ENCODE measurements around the gene PER2.

Gene PER2

DNA sequence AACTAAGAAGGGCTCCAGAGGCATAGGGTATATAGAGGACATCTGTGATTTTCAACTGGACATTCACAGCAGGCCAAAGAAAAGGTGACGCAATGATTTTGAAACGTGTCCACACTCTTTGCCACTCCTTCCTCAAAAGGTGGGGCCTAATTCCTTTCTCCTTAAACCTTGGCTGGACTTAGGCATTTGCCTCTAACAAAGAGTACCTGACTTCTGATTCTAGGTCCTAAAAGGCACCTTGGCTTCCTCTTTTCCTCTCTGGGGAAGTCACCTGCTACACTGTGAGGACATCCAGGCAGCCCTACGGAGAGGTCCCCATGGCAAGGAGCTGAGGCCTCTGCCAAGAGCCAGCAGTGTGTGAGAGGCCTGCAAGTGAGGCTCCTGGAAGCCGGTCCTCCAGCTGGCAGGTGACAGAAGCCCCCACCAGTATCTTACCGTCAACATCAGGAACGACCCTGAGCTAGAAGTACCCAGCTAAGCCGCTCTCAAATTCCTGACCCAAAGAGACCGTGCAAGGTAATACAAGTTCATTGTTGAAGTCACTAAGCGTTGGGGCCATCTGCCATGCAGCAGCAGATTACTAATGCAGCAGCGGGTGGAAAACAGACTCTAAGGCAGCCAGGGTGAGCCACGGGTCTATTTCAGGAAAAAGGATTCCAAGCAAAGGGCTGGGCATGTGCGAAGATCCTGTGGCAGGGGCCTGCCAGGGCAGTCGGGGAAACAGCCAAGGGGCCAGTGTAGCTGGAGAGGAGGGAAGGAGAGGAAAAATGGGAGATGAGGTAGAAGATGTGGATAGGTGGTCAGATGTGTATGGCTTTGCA is 41.2 kb downstream of the PER2 start:
- H3K4me1 ChIP-seq (ENCODE audit: insufficient read depth, low read length): no peaks in the 10 kb centered on the region
- H3K36me3 ChIP-seq (ENCODE audit: insufficient read depth, low read length): peaks cover 8% of the 10 kb centered on the region; the same call in 1 of the 2 replicates
- H3K9ac ChIP-seq (ENCODE audit: low read depth, low read length): no peak overlapping the region
- no peaks in the 10 kb centered on the region for H3K9me3 ChIP-seq (ENCODE audit: control insufficient read depth, insufficient read depth, low read length)

DNA sequence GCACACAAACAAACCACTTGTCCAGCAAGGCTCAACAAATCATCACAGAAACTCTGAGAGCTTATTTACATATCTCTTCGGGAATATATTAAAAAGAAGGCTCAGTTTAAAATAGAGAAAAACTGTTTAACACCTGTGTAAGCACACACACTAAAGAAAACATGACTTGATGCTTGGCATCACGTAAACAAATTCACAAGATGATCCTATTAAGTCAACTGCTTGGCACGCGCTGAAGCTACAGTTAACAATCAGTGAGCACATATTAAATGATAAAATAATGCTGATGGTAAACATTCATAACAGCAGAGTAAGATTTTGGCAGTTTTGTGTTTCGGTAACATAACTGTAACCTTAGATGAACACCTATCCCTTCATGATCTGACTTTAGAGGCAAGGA is 44.3 kb downstream of the PER2 start:
- H3K4me1 ChIP-seq (ENCODE audit: insufficient read depth, low read length): no peaks in the 10 kb centered on the region
- peaks cover 8% of the 10 kb centered on the region; the same call in 1 of the 2 replicates for H3K36me3 ChIP-seq (ENCODE audit: insufficient read depth, low read length)
- H3K9me3 ChIP-seq (ENCODE audit: control insufficient read depth, insufficient read depth, low read length): no peaks in the 10 kb centered on the region
- H3K9ac ChIP-seq (ENCODE audit: low read depth, low read length): no peak overlapping the region

DNA sequence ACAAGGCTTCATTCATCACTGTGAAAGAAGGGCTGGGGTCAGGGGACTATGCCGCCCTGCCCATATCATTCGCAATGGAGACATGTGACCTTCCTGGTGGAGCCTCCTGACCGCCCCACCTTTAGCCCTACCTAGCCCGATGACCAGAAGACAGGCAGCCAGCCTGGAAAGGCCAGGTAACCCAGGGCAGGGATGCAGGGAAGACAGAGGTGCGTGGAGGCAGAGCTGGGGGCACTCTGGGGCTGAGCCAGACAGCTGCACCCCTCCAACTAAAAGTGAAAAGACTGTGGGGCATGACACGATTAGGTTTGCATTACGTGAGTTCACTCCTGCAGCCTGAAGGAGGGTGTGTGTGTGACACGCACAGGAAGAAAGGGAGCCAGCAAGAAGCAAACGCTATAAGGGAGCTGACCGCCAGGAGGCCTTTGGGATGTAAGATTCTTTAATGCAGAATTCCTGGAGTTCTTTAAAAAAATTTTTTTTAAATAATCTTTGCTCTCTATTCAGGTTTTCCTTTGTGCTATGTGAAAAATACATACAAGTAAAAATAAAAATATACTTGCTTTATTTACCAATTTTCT is 44.8 kb downstream of the PER2 start:
- peaks cover 8% of the 10 kb centered on the region; the same call in 1 of the 2 replicates for H3K36me3 ChIP-seq (ENCODE audit: insufficient read depth, low read length)
- no peak overlapping the region for H3K9ac ChIP-seq (ENCODE audit: low read depth, low read length)
- H3K4me1 ChIP-seq (ENCODE audit: insufficient read depth, low read length): no peaks in the 10 kb centered on the region
- H3K9me3 ChIP-seq (ENCODE audit: control insufficient read depth, insufficient read depth, low read length): peaks cover 3% of the 10 kb centered on the region; the same call in 1 of the 2 replicates

DNA sequence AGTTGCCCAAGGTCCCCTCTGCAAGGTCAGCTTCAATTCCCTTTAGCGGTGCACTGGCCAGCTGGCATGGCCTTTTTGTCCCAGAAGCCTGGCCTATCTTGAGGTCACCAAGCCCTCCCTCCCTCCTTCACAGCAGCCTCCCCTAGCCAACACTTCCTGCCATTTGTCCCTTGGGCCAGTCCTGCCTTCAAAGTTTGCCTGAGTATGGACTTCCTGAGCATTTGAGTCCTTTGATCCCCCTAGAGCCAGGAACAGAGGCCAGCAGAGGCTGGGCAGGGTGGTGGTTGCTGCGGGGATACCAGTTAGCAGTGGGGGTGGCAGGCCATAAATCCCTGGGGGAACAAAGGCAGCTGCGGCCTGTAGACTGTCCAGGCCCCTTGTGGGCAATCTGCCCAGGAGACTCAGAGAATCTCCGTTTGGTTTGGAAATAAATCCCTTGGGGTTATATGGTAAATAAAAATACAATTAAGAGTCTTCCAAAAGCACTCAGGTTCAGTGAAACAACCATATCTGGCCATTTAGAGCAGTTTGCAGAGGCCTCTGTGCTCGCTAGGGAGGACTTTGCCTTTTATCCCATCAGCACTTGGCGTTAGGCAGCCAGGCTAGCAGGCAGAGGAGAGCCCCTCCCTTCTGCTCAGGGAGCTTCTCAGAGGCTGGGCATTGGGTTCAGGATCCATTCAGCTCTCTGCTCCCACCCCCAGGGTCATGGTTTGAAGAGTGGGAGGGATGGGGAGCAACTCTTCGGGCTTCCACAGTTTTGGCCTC is 45.5 kb downstream of the PER2 start:
- Histone ChIP-seq H3K9ac (ENCODE audit: low read depth, low read length) (no peak overlapping the region), H3K4me1 (ENCODE audit: insufficient read depth, low read length) (no peaks in the 10 kb centered on the region), H3K36me3 (ENCODE audit: insufficient read depth, low read length) (peaks cover 8% of the 10 kb centered on the region; the same call in 1 of the 2 replicates), H3K9me3 (ENCODE audit: control insufficient read depth, insufficient read depth, low read length) (peaks cover 5% of the 10 kb centered on the region; the same call in 1 of the 2 replicates)

DNA sequence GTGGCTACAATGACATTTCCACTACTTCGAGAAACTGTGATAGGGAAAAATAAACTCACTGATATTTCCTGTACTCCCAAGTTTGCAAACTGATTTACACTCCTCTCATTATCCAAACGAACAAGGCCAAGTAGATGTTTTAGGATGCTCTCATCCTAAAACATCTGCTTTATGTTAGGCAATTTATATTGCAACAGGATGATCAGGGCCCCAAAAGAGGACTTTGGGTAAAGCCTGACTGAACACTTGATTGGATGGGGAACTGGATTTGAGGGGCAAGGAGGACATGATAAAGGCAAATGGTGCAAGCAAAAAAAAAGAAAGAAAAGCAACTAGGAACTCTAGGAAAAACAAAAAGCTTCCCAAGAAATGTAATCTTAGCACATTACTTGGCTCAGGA is 46.4 kb downstream of the PER2 start:
- H3K4me1 ChIP-seq (ENCODE audit: insufficient read depth, low read length): no peaks in the 10 kb centered on the region
- peaks cover 8% of the 10 kb centered on the region; the same call in 1 of the 2 replicates for H3K36me3 ChIP-seq (ENCODE audit: insufficient read depth, low read length)
- H3K9me3 ChIP-seq (ENCODE audit: control insufficient read depth, insufficient read depth, low read length): peaks cover 5% of the 10 kb centered on the region; the same call in 1 of the 2 replicates
- no peak overlapping the region for H3K9ac ChIP-seq (ENCODE audit: low read depth, low read length)

DNA sequence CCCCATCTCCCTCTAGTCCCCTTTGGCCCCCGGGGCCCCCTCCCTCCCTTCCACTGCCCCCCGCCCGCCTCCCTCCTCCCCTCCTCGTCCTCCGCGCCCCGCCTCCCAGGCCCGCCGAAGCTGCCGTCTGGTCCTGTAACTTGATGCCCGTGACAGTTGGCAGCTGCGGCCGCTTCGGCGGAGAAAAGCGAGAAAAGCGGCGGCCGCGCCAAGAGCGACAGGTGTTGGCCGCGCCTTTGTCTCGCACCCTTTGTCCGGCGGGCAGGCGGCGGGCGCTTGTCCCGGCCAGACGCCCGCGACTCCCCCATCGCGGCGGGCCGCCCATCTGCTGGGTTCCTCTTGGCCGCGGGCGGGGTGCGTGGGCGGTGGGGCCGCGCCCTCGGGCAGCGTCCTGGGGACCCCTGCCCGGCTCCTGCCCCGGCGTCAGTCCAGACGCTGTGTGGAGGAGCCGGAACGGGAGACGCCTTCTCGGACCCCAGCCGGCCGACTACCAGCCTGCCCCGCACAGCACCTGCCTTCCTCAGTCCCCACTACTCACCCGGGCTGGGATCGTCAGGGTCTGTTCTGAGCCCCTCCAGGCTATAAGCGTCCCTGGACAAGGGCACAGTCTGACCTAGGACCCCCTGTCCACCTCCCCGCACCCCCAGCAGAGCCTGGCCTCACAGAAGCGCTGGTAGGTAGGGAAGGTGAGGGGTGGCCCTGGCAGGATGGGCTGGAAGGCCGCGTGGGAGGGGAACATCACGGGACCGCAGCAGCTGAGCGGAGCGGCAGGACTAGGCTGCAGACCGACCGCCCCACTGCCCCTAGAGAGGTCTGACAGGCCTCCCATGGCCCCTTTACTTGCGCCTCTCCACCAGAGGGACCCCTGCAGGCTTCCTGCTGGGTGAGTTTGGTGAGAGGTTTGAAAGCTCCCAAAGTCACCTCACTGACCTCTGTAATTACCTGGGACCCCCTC is 47.4 kb downstream of the PER2 start:
- Histone ChIP-seq H3K9ac (ENCODE audit: low read depth, low read length) (peak overlapping the region; percentile 59), H3K4me1 (ENCODE audit: insufficient read depth, low read length) (no peaks in the 10 kb centered on the region), H3K36me3 (ENCODE audit: insufficient read depth, low read length) (peaks cover 8% of the 10 kb centered on the region; the same call in 1 of the 2 replicates), H3K9me3 (ENCODE audit: control insufficient read depth, insufficient read depth, low read length) (peaks cover 5% of the 10 kb centered on the region; the same call in 1 of the 2 replicates)

DNA sequence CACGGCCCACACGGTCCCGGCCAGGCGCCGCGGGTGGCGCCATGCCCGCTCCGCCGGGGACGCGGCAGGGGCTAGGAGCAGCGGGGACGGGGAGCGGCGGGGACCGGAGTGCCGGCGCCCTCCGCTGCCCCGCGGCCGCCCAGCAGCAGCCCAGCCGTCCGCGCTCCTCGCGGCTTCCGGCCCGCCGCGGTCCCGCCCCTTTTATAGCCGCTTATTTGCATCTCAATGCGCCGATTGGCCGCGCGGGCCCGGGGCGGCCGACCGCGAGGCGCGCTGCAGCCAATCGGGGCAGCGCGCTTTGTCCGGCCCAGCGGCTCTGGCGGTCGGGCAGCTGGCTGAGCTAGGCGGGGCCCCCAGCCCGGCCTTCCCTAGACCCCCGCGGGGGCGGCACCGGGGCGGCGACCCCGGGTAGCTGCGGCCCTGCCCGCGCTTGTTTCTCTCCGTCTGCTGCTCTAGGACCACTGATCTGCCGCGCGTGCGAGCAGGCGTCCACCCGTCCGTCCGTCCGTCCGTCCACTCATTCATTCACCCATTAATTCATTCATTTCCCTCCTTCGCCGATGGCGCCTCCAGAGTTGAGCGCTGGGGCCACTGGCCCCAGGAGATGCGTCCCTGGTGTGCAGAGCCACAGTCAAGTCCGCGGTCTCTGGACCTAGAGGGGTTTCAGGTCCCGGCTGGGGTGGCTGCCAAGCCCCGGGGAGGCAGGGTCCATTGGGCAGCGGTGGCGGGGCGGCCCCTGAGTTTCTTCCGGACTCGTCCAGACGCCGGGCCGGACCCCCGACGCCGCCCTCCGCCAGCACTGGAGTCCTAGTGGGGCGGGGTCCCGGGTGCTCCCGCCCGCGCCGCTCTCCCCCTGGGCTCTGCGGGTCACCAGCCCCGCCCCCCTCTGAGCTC is 48.3 kb downstream of the PER2 start, which contains the start of gene HES6:
Gene HES6 (minus strand): TSS at position 176 of the 894 bp plus-strand sequence. CDS start 133 bp downstream, at position 43.
- H3K9me3 ChIP-seq (ENCODE audit: control insufficient read depth, insufficient read depth, low read length): peaks cover 5% of the 10 kb centered on the region; the same call in 1 of the 2 replicates
- H3K36me3 ChIP-seq (ENCODE audit: insufficient read depth, low read length): no peaks in the 10 kb centered on the region
- H3K4me1 ChIP-seq (ENCODE audit: insufficient read depth, low read length): no peaks in the 10 kb centered on the region
- H3K9ac ChIP-seq (ENCODE audit: low read depth, low read length): peak within 1 kb of the TSS; percentile 59

DNA sequence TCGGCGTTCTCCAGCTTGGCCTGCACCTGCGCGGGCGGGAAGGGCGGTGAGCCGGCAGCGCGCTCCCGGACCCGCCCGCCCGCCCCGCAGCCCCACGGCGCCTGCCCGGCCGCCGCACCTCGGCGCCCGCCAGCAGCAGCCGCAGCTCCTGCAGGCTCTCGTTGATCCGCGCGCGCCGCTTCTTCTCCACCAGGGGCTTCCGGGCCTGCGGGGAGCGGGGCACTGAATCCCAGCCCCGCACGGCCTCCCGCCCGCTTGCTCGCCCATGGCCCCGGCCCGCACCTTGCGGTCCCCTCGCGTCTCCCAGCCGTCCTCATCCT is 48.9 kb downstream of the PER2 start:
- Histone ChIP-seq H3K4me1 (ENCODE audit: insufficient read depth, low read length) (no peaks in the 10 kb centered on the region), H3K36me3 (ENCODE audit: insufficient read depth, low read length) (no peaks in the 10 kb centered on the region), H3K9ac (ENCODE audit: low read depth, low read length) (peak overlapping the region; percentile 54), H3K9me3 (ENCODE audit: control insufficient read depth, insufficient read depth, low read length) (peaks cover 5% of the 10 kb centered on the region; the same call in 1 of the 2 replicates)

DNA sequence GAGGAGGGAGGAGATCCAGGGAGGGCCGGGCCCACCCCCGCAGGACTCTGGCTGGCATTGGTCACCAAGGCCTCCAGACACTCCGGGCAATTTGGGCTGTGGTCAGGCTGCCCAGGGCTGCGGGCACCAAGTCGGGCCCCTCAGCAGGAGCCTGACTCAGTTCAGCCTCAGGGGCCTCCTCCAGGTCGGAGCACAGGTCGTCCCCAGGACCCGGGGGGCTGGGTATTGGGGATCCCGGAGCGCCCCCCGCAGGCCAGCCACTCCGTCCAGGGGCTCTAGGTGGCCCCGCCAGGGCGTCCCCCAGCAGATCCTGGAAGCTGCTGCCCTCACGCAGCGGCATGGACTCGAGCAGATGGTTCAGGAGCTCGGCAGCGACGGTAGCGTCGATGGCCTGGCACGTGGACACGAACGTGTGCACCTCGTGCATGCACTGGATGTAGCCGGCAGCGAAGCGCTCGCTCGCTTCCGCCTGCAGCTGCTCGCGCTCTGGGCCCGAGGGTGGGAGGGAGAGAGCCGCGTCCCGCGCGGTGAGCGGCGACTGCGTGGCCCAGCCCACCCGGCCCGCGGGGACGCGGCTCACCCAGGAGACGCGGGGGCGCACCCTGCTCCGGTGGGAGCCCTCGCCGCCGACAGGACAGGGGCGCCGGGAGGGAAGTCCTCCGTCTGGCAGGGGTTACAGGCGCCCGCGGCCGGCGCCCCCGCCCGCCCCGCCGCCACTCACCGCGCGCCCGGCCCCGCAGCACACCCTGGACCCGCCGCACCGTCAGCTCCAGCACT is 49.5 kb downstream of the PER2 start:
- Histone ChIP-seq H3K4me1 (ENCODE audit: insufficient read depth, low read length) (no peaks in the 10 kb centered on the region), H3K9ac (ENCODE audit: low read depth, low read length) (peak overlapping the region; percentile 8; the same call in 1 of the 2 replicates)

DNA sequence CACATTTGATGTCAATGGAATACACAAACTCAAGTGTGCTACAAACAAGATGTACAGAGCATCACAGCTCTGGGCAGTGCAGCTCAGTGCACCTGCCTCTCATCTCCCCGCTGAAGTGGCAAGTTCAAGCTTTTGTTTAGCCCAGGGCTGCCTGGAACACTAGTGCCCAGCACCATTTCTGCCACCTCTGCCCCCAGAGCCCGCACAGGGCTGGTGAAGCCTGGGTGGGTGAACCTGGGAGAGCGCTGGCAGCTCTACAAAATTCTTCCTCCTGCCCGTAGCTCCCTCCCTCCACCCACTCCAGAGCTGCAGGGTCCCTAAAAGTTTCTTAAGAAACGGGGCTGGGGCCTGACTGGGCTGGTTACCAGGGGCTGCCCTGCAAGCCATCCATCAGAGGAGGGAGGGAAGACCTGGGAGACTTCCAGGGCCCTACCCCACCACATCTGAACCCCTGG is 50.1 kb downstream of the PER2 start:
- Histone ChIP-seq H3K36me3 (ENCODE audit: insufficient read depth, low read length) (no peaks in the 10 kb centered on the region), H3K9ac (ENCODE audit: low read depth, low read length) (no peak overlapping the region), H3K4me1 (ENCODE audit: insufficient read depth, low read length) (no peaks in the 10 kb centered on the region), H3K9me3 (ENCODE audit: control insufficient read depth, insufficient read depth, low read length) (peaks cover 5% of the 10 kb centered on the region; the same call in 1 of the 2 replicates)

More for the DNA sequence above, 49.5 kb downstream of the PER2 start:
- Histone ChIP-seq H3K9me3 (ENCODE audit: control insufficient read depth, insufficient read depth, low read length) (peaks cover 5% of the 10 kb centered on the region; the same call in 1 of the 2 replicates), H3K36me3 (ENCODE audit: insufficient read depth, low read length) (no peaks in the 10 kb centered on the region)

DNA sequence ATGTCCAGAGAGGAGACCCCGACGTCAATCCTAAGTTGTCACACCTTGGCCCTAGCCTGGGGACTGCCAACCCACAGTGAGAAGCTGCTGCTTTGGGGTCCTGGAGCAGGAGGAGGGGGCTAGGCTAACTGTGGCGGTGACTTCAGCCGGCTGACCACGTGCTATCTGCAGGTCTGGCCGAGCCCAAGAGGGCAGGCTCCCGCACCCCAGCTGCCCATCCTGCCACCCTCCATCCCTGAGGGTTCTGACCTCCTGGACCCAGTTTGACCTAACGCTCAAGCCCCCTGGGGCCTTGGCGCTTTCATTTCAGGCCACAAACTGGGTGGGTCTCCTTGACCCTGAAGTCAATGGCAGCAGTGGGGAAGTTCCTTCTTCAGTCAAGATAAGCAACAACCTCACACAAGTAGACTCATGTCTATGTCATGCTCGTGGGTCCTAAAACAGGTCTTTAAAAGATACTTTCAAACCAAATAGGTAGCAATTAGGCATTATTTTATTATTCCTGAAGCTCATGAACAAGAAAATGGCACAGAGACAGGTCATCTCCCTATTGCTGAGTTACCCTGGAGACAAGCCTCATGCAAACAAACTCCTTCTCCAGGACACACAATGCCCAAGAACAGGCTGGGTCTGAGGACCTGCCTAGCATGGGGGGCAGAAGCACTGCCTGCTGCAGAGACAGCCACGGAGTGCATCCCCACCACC is 50.8 kb downstream of the PER2 start:
- Histone ChIP-seq H3K9ac (ENCODE audit: low read depth, low read length) (no peak overlapping the region), H3K4me1 (ENCODE audit: insufficient read depth, low read length) (no peaks in the 10 kb centered on the region), H3K36me3 (ENCODE audit: insufficient read depth, low read length) (no peaks in the 10 kb centered on the region), H3K9me3 (ENCODE audit: control insufficient read depth, insufficient read depth, low read length) (peaks cover 5% of the 10 kb centered on the region; the same call in 1 of the 2 replicates)

DNA sequence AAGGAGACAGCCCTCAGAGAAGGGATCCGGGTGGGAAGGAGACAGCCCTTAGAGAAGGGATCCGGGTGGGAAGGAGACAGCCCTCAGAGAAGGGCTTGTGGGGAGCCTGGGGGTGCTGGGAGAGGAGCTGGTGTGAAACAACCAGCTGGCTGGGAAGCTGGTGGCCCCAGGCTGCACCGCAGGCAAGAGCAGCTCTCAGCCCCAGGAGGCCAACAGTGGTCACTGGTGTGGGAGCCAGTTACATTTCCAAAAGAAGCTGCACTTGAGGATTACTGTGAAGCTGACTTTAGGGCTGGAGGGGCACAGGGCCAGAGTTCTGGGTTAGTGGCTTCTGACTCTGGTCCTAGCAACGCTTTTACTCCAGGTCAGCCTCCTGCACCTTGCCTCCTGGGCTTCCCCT is 51.8 kb downstream of the PER2 start:
- H3K4me1 ChIP-seq (ENCODE audit: insufficient read depth, low read length): no peaks in the 10 kb centered on the region
- H3K36me3 ChIP-seq (ENCODE audit: insufficient read depth, low read length): no peaks in the 10 kb centered on the region
- H3K9ac ChIP-seq (ENCODE audit: low read depth, low read length): no peak overlapping the region
- peaks cover 5% of the 10 kb centered on the region; the same call in 1 of the 2 replicates for H3K9me3 ChIP-seq (ENCODE audit: control insufficient read depth, insufficient read depth, low read length)
